K562 (cell line): Measurements from ENCODE around the gene MAD1L1. TPM values are rescaled to one million over a fixed set of nuclear protein-coding genes. Genes with fewer than 3 reads are reported as not detected.
A peak's percentile ranks its signal among the peaks of the same experiment; 100 is the strongest.

Source experiments
- ATAC-seq: fragments of 200-7000 bp; cut with Tn5 transposase; 3 replicates; pipeline ENCODE4 v1.9.1; 2020; ENCODE audit warnings: moderate library complexity
- BruUV-seq: library from RNA; stranded (reverse); fragments of 400-500 nt; replicated peaks from 2 replicates; lab custom pipeline; 2021; lab: Mats Ljungman, UMichigan
- CTCF ChIA-PET: fragments of 300-600 bp; formaldehyde crosslinking; extraction: SDS; loops from one replicate; lab custom pipeline; 2021; ENCODE audit warnings: low intra/inter-chr PET ratio; lab: Yijun Ruan, JAX
- POLR2A ChIA-PET: fragments of 300-600, 350-650 bp; sonication (Branson Sonifier 250); formaldehyde crosslinking; extraction: SDS; loops from one replicate; lab custom pipeline; 2021; ENCODE audit warnings: antibody characterized with exemption, inconsistent platforms; lab: Yijun Ruan, JAX
- DNase-seq, 4 experiments: peaks; one replicate each; pipeline versions ENCODE4 v3.0.0 to v3.0.0-alpha.2; 2011 to 2018; ENCODE audit warnings: low spot score in 3 of 4, mixed read lengths in 3 of 4; ENCODE audit errors: extremely low read depth in 1 of 4
- FAIRE-seq: peaks from 2 replicates; lab custom pipeline; 2011; peaks lifted over from hg19 to GRCh38; lab: Jason Lieb, UNC
- H2AFZ ChIP-seq: 2 replicates; pipeline ENCODE4 v1.6.0; 2011; ENCODE audit warnings: low read depth, low read length, control low read depth, inconsistent platforms
- H3K27ac ChIP-seq: fragments of 200-600 bp; 3 replicates; pipeline ENCODE4 v1.8.0; 2011; ENCODE audit warnings: low read depth, mild to moderate bottlenecking, control low read depth, inconsistent platforms, low read length, moderate library complexity, mixed read lengths; ENCODE audit errors: extremely low read depth
- H3K27me3 ChIP-seq, 2 experiments: fragments of 300-600 bp in 1 of 2; 2 replicates in 1 of 2; 3 replicates in 1 of 2; pipeline versions ENCODE4 v1.6.0 to v1.8.0; 2011; ENCODE audit warnings: inconsistent platforms in 2 of 2, low read length in 2 of 2, mild to moderate bottlenecking in 1 of 2, mixed read lengths in 1 of 2, moderate library complexity in 1 of 2; ENCODE audit not compliant: control insufficient read depth in 2 of 2, insufficient read depth in 2 of 2
- H3K36me3 ChIP-seq: fragments of 300-600 bp; 3 replicates; pipeline ENCODE4 v1.8.0; 2011; ENCODE audit warnings: mild to moderate bottlenecking, low read length, inconsistent platforms; ENCODE audit not compliant: control insufficient read depth, insufficient read depth
- H3K4me1 ChIP-seq, 2 experiments: fragments of 200-600 bp in 1 of 2; replicated peaks in 1 of 2; 2 replicates in 1 of 2; 3 replicates in 1 of 2; pipeline versions ENCODE4 v1.5.1 to v1.8.0; 2011; ENCODE audit warnings: inconsistent platforms in 2 of 2, low read length in 2 of 2, mild to moderate bottlenecking in 1 of 2, mixed read lengths in 1 of 2, moderate library complexity in 1 of 2; ENCODE audit not compliant: control insufficient read depth in 2 of 2, insufficient read depth in 2 of 2
- H3K4me2 ChIP-seq: 2 replicates; pipeline ENCODE4 v1.6.1; 2011; ENCODE audit warnings: low read length, control low read depth, inconsistent platforms, mixed read lengths; ENCODE audit not compliant: insufficient read depth
- H3K4me3 ChIP-seq: fragments of 200-600 bp; sonication (generic), shearing (Covaris generic); 2 replicates; pipeline ENCODE4 v1.5.1; 2016; ENCODE audit warnings: control low read depth, inconsistent platforms
- H3K79me2 ChIP-seq: fragments of 200-600 bp; 3 replicates; pipeline ENCODE4 v1.8.0; 2011; ENCODE audit warnings: low read length, inconsistent platforms; ENCODE audit not compliant: control insufficient read depth, insufficient read depth
- H3K9ac ChIP-seq, 2 experiments: 2 replicates each; pipeline versions ENCODE4 v1.6.0 to v1.6.1; 2011; ENCODE audit warnings: low read depth in 2 of 2, low read length in 2 of 2, control low read depth in 1 of 2, inconsistent platforms in 1 of 2, mild to moderate bottlenecking in 1 of 2, mixed read lengths in 1 of 2; ENCODE audit not compliant: insufficient read depth in 1 of 2
- H3K9me1 ChIP-seq: one replicate; pipeline ENCODE4 v1.6.0; 2011; ENCODE audit warnings: inconsistent platforms, mild to moderate bottlenecking, low read length, moderate library complexity; ENCODE audit not compliant: control insufficient read depth, insufficient read depth
- H3K9me3 ChIP-seq: replicated peaks from 2 replicates; pipeline ENCODE4 v1.5.1; 2011; ENCODE audit warnings: low read depth, low read length, inconsistent platforms; ENCODE audit not compliant: control insufficient read depth, insufficient read depth
- H4K20me1 ChIP-seq: replicated peaks from 2 replicates; pipeline ENCODE4 v1.6.1; 2011; ENCODE audit warnings: low read length, inconsistent platforms, mixed read lengths; ENCODE audit not compliant: control insufficient read depth, insufficient read depth
- AFF1 ChIP-seq, 2 experiments: fragments of 450-650 bp; IDR thresholded peaks; 2 replicates each; pipeline ENCODE4 v1.6.1; 2018; ENCODE audit warnings: mild to moderate bottlenecking in 2 of 2, low read depth in 1 of 2; ENCODE audit not compliant: partially characterized antibody in 2 of 2
- ATF4 ChIP-seq: fragments of 450-650 bp; formaldehyde crosslinking; IDR thresholded peaks from 2 replicates; pipeline ENCODE4 v1.4.0; 2022; ENCODE audit warnings: mild to moderate bottlenecking, moderate library complexity
- CBX3 ChIP-seq, 2 experiments: IDR thresholded peaks; 1 replicate in 1 of 2; 2 replicates in 1 of 2; pipeline ENCODE4 v1.6.1; 2012; ENCODE audit warnings: inconsistent platforms in 2 of 2, low read length in 2 of 2, borderline replicate concordance in 1 of 2, control low read depth in 1 of 2
- IRF2 ChIP-seq: sonication (generic); formaldehyde crosslinking; IDR thresholded peaks from 2 replicates; pipeline ENCODE4 v1.8.1; 2022; ENCODE audit warnings: mild to moderate bottlenecking, missing genetic modification reagents
- MAZ ChIP-seq, 2 experiments: fragments of 450-650 bp in 1 of 2; sonication (generic) in 1 of 2; formaldehyde crosslinking; IDR thresholded peaks in 1 of 2; conservative IDR thresholded peaks in 1 of 2; 2 replicates each; pipeline versions ENCODE4 v1.4.0 to v1.5.0; 2020; ENCODE audit warnings: mild to moderate bottlenecking in 1 of 2, missing genetic modification reagents in 1 of 2
- NCOA6 ChIP-seq: fragments of 450-650 bp; IDR thresholded peaks from 2 replicates; pipeline ENCODE4 v1.6.1; 2017; ENCODE audit warnings: mild to moderate bottlenecking
- NFE2 ChIP-seq: IDR thresholded peaks from 2 replicates; pipeline ENCODE4 v1.6.1; 2014; ENCODE audit warnings: antibody characterized with exemption, low read depth
- NR2C1 ChIP-seq, 2 experiments: fragments of 450-650 bp; IDR thresholded peaks; 2 replicates each; pipeline ENCODE4 v1.6.1; 2017; ENCODE audit warnings: mild to moderate bottlenecking in 2 of 2, antibody characterized with exemption in 1 of 2, inconsistent platforms in 1 of 2, missing compliant biosample characterization in 1 of 2, missing genetic modification characterization in 1 of 2
- PBX2 ChIP-seq, 2 experiments: IDR thresholded peaks in 1 of 2; conservative IDR thresholded peaks in 1 of 2; 2 replicates each; pipeline ENCODE4 v1.6.1; 2016; ENCODE audit warnings: low read depth in 2 of 2, mild to moderate bottlenecking in 1 of 2, missing compliant biosample characterization in 1 of 2, missing genetic modification characterization in 1 of 2, moderate library complexity in 1 of 2
- ZNF23 ChIP-seq: fragments of 250-450 bp; sonication (Bioruptor Pico); IDR thresholded peaks from 2 replicates; pipeline ENCODE4 v1.4.0; 2020; ENCODE audit warnings: mild to moderate bottlenecking
- ZNF232 ChIP-seq: sonication (generic); formaldehyde crosslinking; IDR thresholded peaks from 2 replicates; pipeline ENCODE4 v1.8.0; 2022; ENCODE audit warnings: mild to moderate bottlenecking, missing genetic modification reagents
- ZNF668 ChIP-seq: fragments of 250-450 bp; sonication (Bioruptor Pico); IDR thresholded peaks from 2 replicates; pipeline ENCODE4 v1.8.0; 2022; ENCODE audit warnings: mild to moderate bottlenecking, inconsistent platforms
- WGBS: fragments of 100-300 bp; shearing (Covaris generic); methylation state at CpG from one replicate; pipeline ENCODE4 v1.1.6; 2016; ENCODE audit warnings: low coverage, mixed read lengths; ENCODE audit not compliant: insufficient coverage; ENCODE audit errors: missing lambda C conversion rate; 5-methylcytosine and 5-hydroxymethylcytosine counted together
- in situ Hi-C: fragments of 300-500 bp; cut with MboI; formaldehyde crosslinking; loops from 4 replicates; pipeline ENCODE4 v1.15.0; 2018; ENCODE audit warnings: inconsistent platforms, mixed read lengths
- intact Hi-C: fragments of 100-400 bp; cut with micrococcal nuclease; formaldehyde crosslinking; loops from 2 replicates; pipeline ENCODE4 v1.14.2; 2022
- polyA plus RNA-seq, 8 experiments: library from polyadenylated mRNA; depleted of rRNA in 4 of 8; stranded (reverse) in 5 of 8; unstranded in 3 of 8; fragments of >200 nt; fragmentation: Nextera tagmentation in 2 of 8; fragmentation: Illumina TruSeq in 1 of 8; extraction: Ambion mirVana in 2 of 8; extraction: Trizol in 1 of 8; gene quantifications; 2 replicates each; pipeline versions ENCODE4 v1.2.1 to v1.2.3, GENCODE V29; 2011 to 2014; ENCODE audit warnings: inconsistent platforms in 1 of 8, missing spikeins in 1 of 8
- total RNA-seq, 7 experiments: library from RNA; depleted of rRNA in 6 of 7; stranded (reverse); fragments of >200 nt in 6 of 7; fragmentation: Illumina TruSeq in 2 of 7; extraction: Trizol in 2 of 7; gene quantifications; 2 replicates each; pipeline versions ENCODE4 v1.2.1 to v1.2.3, GENCODE V29; 2011 to 2021; ENCODE audit warnings: low replicate concordance in 1 of 7

Gene MAD1L1
- total and polyA plus RNA-seq, 9 of the 15 experiments (the other 6 are each of a cell fraction or from before 2014, with no cell fraction given): 1.7 to 89.7 (median 18.0) TPM

- no peak overlapping the region for H3K4me3 ChIP-seq
- POLR2A ChIA-PET: no interaction called here
- TF ChIP-seq ZNF23 (CRISPR knock-in tag): no peak
- peak in 1 of 2 experiments; percentile 66; a peak in 1 of 3 replicates for TF ChIP-seq CBX3 (IDR thresholded peaks at IDR 0.05; ENCODE audit: borderline replicate concordance in 1 of 2, low read length in 2 of 2)
- TF ChIP-seq NCOA6: no peak
- no peak for TF ChIP-seq PBX2 (CRISPR knock-in tag; IDR thresholded peaks at IDR 0.05; ENCODE audit: low read depth)
- TF ChIP-seq PBX2 (tag; conservative IDR thresholded peaks at IDR 0.05; ENCODE audit: low read depth): no peak; the same call in 1 of the 2 replicates
- no peak for TF ChIP-seq IRF2 (CRISPR knock-in tag)
- TF ChIP-seq MAZ (CRISPR knock-in tag; conservative IDR thresholded peaks at IDR 0.05 in 1 of 2, IDR thresholded peaks at IDR 0.05 in 1 of 2): peak; percentile 82 to 92
- TF ChIP-seq NR2C1 (IDR thresholded peaks at IDR 0.05): no peak; the same call in 1 of the 2 replicates
- 0 out of 2 replicates have a peak, but pooled peaks have one; percentile 11 for TF ChIP-seq NR2C1 (tag; IDR thresholded peaks at IDR 0.05)
- peak in 1 of 2 experiments; percentile 30 for TF ChIP-seq AFF1 (IDR thresholded peaks at IDR 0.05; ENCODE audit: low read depth in 1 of 2, partially characterized antibody in 2 of 2)
- TF ChIP-seq NFE2: no peak
- TF ChIP-seq ZNF232 (CRISPR knock-in tag): no peak
- peak; percentile 99 for TF ChIP-seq ATF4 (CRISPR knock-in tag)
- TF ChIP-seq ZNF668: no peak
These were observed 128.5 kb downstream of the MAD1L1 start for GRCh38 chr7:2104107-2104710.

More at GRCh38 chr7:2104107-2104710, 128.5 kb downstream of the MAD1L1 start:
- Histone ChIP-seq H3K9me3 (no peaks in the 10 kb centered on the region), H4K20me1 (peaks cover 1% of the 10 kb centered on the region; the same call in 1 of the 2 replicates), H3K27ac (peak overlapping the region; percentile 82), H3K9ac (peak overlapping the region; percentile 62 to 88), H3K27me3 (no peaks in the 10 kb centered on the region; a peak in 1 of 5 replicates), H3K4me2 (peak overlapping the region; percentile 67), H3K4me1 (peaks cover 48 to 78% of the 10 kb centered on the region in 2 experiments), H3K79me2 (peaks cover 10% of the 10 kb centered on the region; the same call in 2 of the 3 replicates), H2AFZ (peak overlapping the region; percentile 79), H3K9me1 (no peaks in the 10 kb centered on the region), H3K36me3 (peaks cover 9% of the 10 kb centered on the region; the same call in 2 of the 3 replicates)
- DNase-seq (peak; percentile 95 to 97 (median 96)), FAIRE-seq (peak; percentile 98), ATAC-seq (peak; percentile 89)
- BruUV-seq: no TSS peak
- WGBS: 12% methylated on average over 26 of the region's 27 CpGs
- intact Hi-C loops (loop anchor here (2.0 to 10.0 kb wide), 3 partner anchors 83 to 249 kb away; partner anchors contain the start of gene EIF3B), in situ Hi-C loops (no loop called here)
- CTCF ChIA-PET: interaction anchor here (0.7 kb wide), 1 partner anchor 577 kb away, joined by 3 read pairs; no protein-coding TSS in a partner anchor
